Measurements from ENCODE around the gene PCDHGC4. TPM values are rescaled to one million over a fixed set of nuclear protein-coding genes. Genes with fewer than 3 reads are reported as not detected.

PCDHGC4 gene
- 1 to 10 TPM; 2.6 to 6.2 (median 6.0) TPM for total RNA-seq

DNA sequence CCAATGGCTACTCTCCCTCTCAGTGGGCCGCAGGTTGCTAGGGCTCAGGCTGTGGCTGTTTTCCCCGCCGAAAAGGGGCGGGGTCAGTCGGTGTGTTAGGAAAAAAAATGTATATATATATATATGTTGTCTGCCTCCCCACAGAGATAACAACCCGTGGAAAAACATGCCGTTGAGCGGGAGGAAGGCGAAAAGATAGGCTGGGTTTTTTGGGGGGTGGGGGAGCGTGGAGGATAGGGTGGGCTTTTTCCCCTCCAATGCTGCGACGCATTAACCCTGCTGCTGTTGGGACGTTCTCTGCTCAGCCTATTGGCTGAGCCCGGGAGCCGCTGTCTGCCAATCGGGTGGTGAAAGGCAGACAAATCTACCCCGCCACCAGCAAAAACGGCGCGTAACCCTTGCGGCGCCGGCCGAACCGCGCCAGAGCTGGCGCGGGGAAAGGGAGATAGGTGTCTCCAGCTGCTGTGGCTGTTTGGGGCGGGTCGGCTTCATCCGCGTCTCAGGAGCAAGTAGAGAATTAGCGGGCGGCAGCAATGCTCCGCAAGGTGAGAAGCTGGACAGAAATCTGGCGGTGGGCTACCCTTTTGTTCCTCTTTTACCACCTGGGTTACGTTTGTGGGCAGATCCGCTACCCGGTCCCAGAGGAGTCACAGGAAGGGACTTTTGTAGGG is at the start of gene PCDHGC4:
TSS of gene PCDHGC4 (plus strand) at position 390 of the 671 bp plus-strand sequence. CDS start at position 534, 144 bp downstream.
- Histone ChIP-seq H3K27ac (no peak within 1 kb of the TSS), H3K36me3 (no peaks in the 10 kb centered on the region), H3K27me3 (no peaks in the 10 kb centered on the region), H3K4me1 (peaks cover 0 to 6% of the 10 kb centered on the region in 2 donors), H3K9me3 (no peaks in the 10 kb centered on the region), H3K4me3 (peak within 1 kb of the TSS; percentile 15 to 58 (median 44))
- TF ChIP-seq, protein P1, sequence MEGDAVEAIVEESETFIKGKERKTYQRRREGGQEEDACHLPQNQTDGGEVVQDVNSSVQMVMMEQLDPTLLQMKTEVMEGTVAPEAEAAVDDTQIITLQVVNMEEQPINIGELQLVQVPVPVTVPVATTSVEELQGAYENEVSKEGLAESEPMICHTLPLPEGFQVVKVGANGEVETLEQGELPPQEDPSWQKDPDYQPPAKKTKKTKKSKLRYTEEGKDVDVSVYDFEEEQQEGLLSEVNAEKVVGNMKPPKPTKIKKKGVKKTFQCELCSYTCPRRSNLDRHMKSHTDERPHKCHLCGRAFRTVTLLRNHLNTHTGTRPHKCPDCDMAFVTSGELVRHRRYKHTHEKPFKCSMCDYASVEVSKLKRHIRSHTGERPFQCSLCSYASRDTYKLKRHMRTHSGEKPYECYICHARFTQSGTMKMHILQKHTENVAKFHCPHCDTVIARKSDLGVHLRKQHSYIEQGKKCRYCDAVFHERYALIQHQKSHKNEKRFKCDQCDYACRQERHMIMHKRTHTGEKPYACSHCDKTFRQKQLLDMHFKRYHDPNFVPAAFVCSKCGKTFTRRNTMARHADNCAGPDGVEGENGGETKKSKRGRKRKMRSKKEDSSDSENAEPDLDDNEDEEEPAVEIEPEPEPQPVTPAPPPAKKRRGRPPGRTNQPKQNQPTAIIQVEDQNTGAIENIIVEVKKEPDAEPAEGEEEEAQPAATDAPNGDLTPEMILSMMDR (IDR thresholded peaks at IDR 0.05): no peak
- TF ChIP-seq POLR2A (IDR thresholded peaks at IDR 0.05): no peak
- intact Hi-C loops (cut with DNase I; ENCODE audit: low total_unique reads): no loop called here
- DNase-seq (ENCODE audit: low spot score in 2 of 2): no peak

GRCh38 chr5:141437221-141437620 is 47.6 kb upstream of the PCDHGC4 start:
- TF ChIP-seq, protein P1 (IDR thresholded peaks at IDR 0.05): no peak
- no peaks in the 10 kb centered on the region for H3K27me3 ChIP-seq
- H3K4me3 ChIP-seq: no peak overlapping the region
- H3K27ac ChIP-seq: no peak overlapping the region
- peaks cover 90 to 100% of the 10 kb centered on the region in 2 donors for H3K9me3 ChIP-seq
- intact Hi-C loops (cut with DNase I; ENCODE audit: low total_unique reads): no loop called here
- no peaks in the 10 kb centered on the region for H3K4me1 ChIP-seq
- no peak for DNase-seq (ENCODE audit: low spot score in 2 of 2)
- no peaks in the 10 kb centered on the region for H3K36me3 ChIP-seq

- H3K4me1 ChIP-seq: no peaks in the 10 kb centered on the region
- intact Hi-C loops (cut with DNase I; ENCODE audit: low total_unique reads): no loop called here
- no peaks in the 10 kb centered on the region for H3K27me3 ChIP-seq
- TF ChIP-seq POLR2AphosphoS5 (IDR thresholded peaks at IDR 0.05) (no peak), POLR2A (IDR thresholded peaks at IDR 0.05) (no peak)
- TF ChIP-seq, protein P1 (IDR thresholded peaks at IDR 0.05): no peak
- no peak overlapping the region for H3K27ac ChIP-seq
- H3K36me3 ChIP-seq: no peaks in the 10 kb centered on the region
- H3K9me3 ChIP-seq: peaks cover 84 to 97% of the 10 kb centered on the region in 2 donors
- DNase-seq (ENCODE audit: low spot score in 2 of 2): no peak
- no peak overlapping the region for H3K4me3 ChIP-seq
Measured at GRCh38 chr5:141439411-141440141, 45.3 kb upstream of the PCDHGC4 start.

- Histone ChIP-seq H3K27me3 (no peaks in the 10 kb centered on the region), H3K27ac (no peak overlapping the region), H3K4me3 (no peak overlapping the region), H3K9me3 (peaks cover 89 to 97% of the 10 kb centered on the region in 2 donors), H3K36me3 (no peaks in the 10 kb centered on the region), H3K4me1 (no peaks in the 10 kb centered on the region)
- intact Hi-C loops (cut with DNase I; ENCODE audit: low total_unique reads): no loop called here
- DNase-seq (ENCODE audit: low spot score in 2 of 2): no peak
- TF ChIP-seq POLR2A (IDR thresholded peaks at IDR 0.05): no peak
- TF ChIP-seq, protein P1 (IDR thresholded peaks at IDR 0.05): no peak
- TF ChIP-seq POLR2AphosphoS5 (IDR thresholded peaks at IDR 0.05): no peak
Measured at GRCh38 chr5:141440341-141440740, 44.5 kb upstream of the PCDHGC4 start.

GRCh38 chr5:141441571-141442170 is 43.2 kb upstream of the PCDHGC4 start:
- intact Hi-C loops (cut with DNase I; ENCODE audit: low total_unique reads): no loop called here
- DNase-seq (ENCODE audit: low spot score in 2 of 2): no peak
- Histone ChIP-seq H3K27ac (no peak overlapping the region), H3K27me3 (no peaks in the 10 kb centered on the region), H3K4me3 (peak overlapping the region in 1 of 3 donors; percentile 13), H3K9me3 (peaks cover 91 to 97% of the 10 kb centered on the region in 2 donors), H3K4me1 (no peaks in the 10 kb centered on the region), H3K36me3 (no peaks in the 10 kb centered on the region)
- TF ChIP-seq, protein P1 (IDR thresholded peaks at IDR 0.05): no peak
- TF ChIP-seq POLR2AphosphoS5 (IDR thresholded peaks at IDR 0.05) (no peak), POLR2A (IDR thresholded peaks at IDR 0.05) (no peak)
